Liver (tissue), 9 donors: ENCODE measurements around the gene SYK. TPM values are rescaled to one million over a fixed set of nuclear protein-coding genes. Genes with fewer than 3 reads are reported as not detected.
"Not testable (repeated sequence)": the region's sequence is repeated elsewhere in the genome, so short reads cannot be mapped to it uniquely, and the experiment has no call there.

Source experiments
- DNase-seq: peaks from one replicate; pipeline ENCODE4 v3.0.0-alpha.2; 2017; ENCODE audit warnings: low spot score
- H3K27ac ChIP-seq, 2 donors: one replicate each; pipeline ENCODE4 v1.7.0; 2013; ENCODE audit warnings: inconsistent platforms in 2 of 2, low read length in 2 of 2, control low read depth in 1 of 2, low read depth in 1 of 2, mild to moderate bottlenecking in 1 of 2
- H3K27me3 ChIP-seq, 4 donors: one replicate each; pipeline versions ENCODE4 v1.6.1 to v1.7.0; 2013; ENCODE audit warnings: low read length in 3 of 4, inconsistent platforms in 1 of 4, mild to moderate bottlenecking in 1 of 4, moderate library complexity in 1 of 4; ENCODE audit not compliant: control insufficient read depth in 4 of 4, insufficient read depth in 4 of 4
- H3K36me3 ChIP-seq, 4 donors: one replicate each; pipeline versions ENCODE4 v1.6.1 to v1.7.0; 2013; ENCODE audit warnings: low read length in 3 of 4, mild to moderate bottlenecking in 3 of 4, low read depth in 1 of 4, moderate library complexity in 1 of 4; ENCODE audit not compliant: control insufficient read depth in 4 of 4, insufficient read depth in 3 of 4
- H3K4me1 ChIP-seq, 4 donors: one replicate each; pipeline versions ENCODE4 v1.6.1 to v1.7.0; 2013; ENCODE audit warnings: low read length in 3 of 4, mild to moderate bottlenecking in 3 of 4, moderate library complexity in 1 of 4; ENCODE audit not compliant: control insufficient read depth in 4 of 4, insufficient read depth in 4 of 4
- H3K4me3 ChIP-seq, 3 donors: one replicate each; pipeline versions ENCODE4 v1.6.1 to v1.7.0; 2013; ENCODE audit warnings: low read length in 3 of 3, control low read depth in 1 of 3, low read depth in 1 of 3, mild to moderate bottlenecking in 1 of 3
- H3K9ac ChIP-seq, 2 donors: one replicate each; pipeline ENCODE4 v1.7.0; 2013; ENCODE audit warnings: low read length in 2 of 2, mild to moderate bottlenecking in 2 of 2, moderate library complexity in 2 of 2, control low read depth in 1 of 2, low read depth in 1 of 2
- H3K9me3 ChIP-seq, 4 donors: one replicate each; pipeline versions ENCODE4 v1.6.1 to v1.7.0; 2013; ENCODE audit warnings: low read length in 3 of 4; ENCODE audit not compliant: control insufficient read depth in 4 of 4
- ATF3 ChIP-seq: IDR thresholded peaks from 2 replicates; pipeline ENCODE4 v1.6.1; 2016; ENCODE audit warnings: antibody characterized with exemption
- CTCF ChIP-seq: fragments of 150-350 bp; IDR thresholded peaks from 2 replicates; pipeline ENCODE4 v1.5.1; 2017; ENCODE audit warnings: improper control_type of control experiment, low read depth, low read length; ENCODE audit not compliant: missing input control
- FOXA2 ChIP-seq: IDR thresholded peaks from 2 replicates; pipeline ENCODE4 v1.6.1; 2016; ENCODE audit warnings: antibody characterized with exemption
- GABPA ChIP-seq, 2 donors: IDR thresholded peaks in 1 of 2; conservative IDR thresholded peaks in 1 of 2; 2 replicates each; pipeline ENCODE4 v1.6.1; 2016; ENCODE audit warnings: antibody characterized with exemption in 2 of 2, mild to moderate bottlenecking in 1 of 2, moderate library complexity in 1 of 2
- HNF4A ChIP-seq, 2 donors: conservative IDR thresholded peaks; 2 replicates each; pipeline ENCODE4 v1.6.1; 2016; ENCODE audit warnings: antibody characterized with exemption in 2 of 2, mild to moderate bottlenecking in 2 of 2
- RAD21 ChIP-seq, 2 donors: IDR thresholded peaks; 2 replicates each; pipeline ENCODE4 v1.6.1; 2016; ENCODE audit warnings: antibody characterized with exemption in 2 of 2, mild to moderate bottlenecking in 2 of 2
- REST ChIP-seq: IDR thresholded peaks from 2 replicates; pipeline ENCODE4 v1.6.1; 2016; ENCODE audit warnings: antibody characterized with exemption, mild to moderate bottlenecking
- TAF1 ChIP-seq: conservative IDR thresholded peaks from 2 replicates; pipeline ENCODE4 v1.6.1; 2016; ENCODE audit warnings: antibody characterized with exemption, mild to moderate bottlenecking
- YY1 ChIP-seq: IDR thresholded peaks from 2 replicates; pipeline ENCODE4 v1.6.1; 2016; ENCODE audit warnings: antibody characterized with exemption, mild to moderate bottlenecking
- ZBTB33 ChIP-seq: IDR thresholded peaks from 2 replicates; pipeline ENCODE4 v1.6.1; 2016; ENCODE audit warnings: antibody characterized with exemption
- WGBS: extraction: QIAGEN DNeasy Blood & Tissue Kit; methylation state at CpG from one replicate; pipeline ENCODE4 v1.1.7; 2013; 5-methylcytosine and 5-hydroxymethylcytosine counted together
- polyA plus RNA-seq, 2 donors: library from polyadenylated mRNA; stranded (reverse) in 1 of 2; unstranded in 1 of 2; fragments of 200-250 nt in 1 of 2; fragments of >200 nt in 1 of 2; fragmentation: Nextera tagmentation in 1 of 2; extraction: Ambion mirVana in 1 of 2; gene quantifications; one replicate each; pipeline versions ENCODE4 v1.2.1 to v1.2.3, GENCODE V29; 2013 to 2015
- total RNA-seq, 2 donors: library from RNA; depleted of rRNA; stranded (reverse); fragments of >200 nt; gene quantifications; one replicate each; pipeline ENCODE4 v1.2.3, GENCODE V29; 2014
- donor health status: healthy.
- donor health status: healthy.
- donor health status: healthy.
- donor health status: healthy.
- donor health status: healthy.

Gene SYK
- total and polyA plus RNA-seq, 4 donors: 2.0 to 15.4 (median 4.1) TPM

- not testable (repeated sequence) for H3K27me3 ChIP-seq, H3K4me3 ChIP-seq, H3K4me1 ChIP-seq, H3K9ac ChIP-seq, H3K36me3 ChIP-seq, H3K27ac ChIP-seq, H3K9me3 ChIP-seq, DNase-seq
- 89% methylated on average over 2 of the region's 3 CpGs for WGBS
Measured at GRCh38 chr9:90793024-90793423, 8.6 kb upstream of the SYK start.

GRCh38 chr9:90793729-90794128 lies 7.9 kb upstream of the SYK start:
- no peaks in the 10 kb centered on the region for H3K4me1 ChIP-seq

More at GRCh38 chr9:90793729-90794128, 7.9 kb upstream of the SYK start:
- Histone ChIP-seq H3K9me3 (no peaks in the 10 kb centered on the region), H3K27me3 (peaks cover 0 to 3% (median 0%) of the 10 kb centered on the region in 4 donors), H3K9ac (no peak overlapping the region), H3K4me3 (no peak overlapping the region), H3K27ac (no peak overlapping the region), H3K36me3 (no peaks in the 10 kb centered on the region)
- WGBS: 78% methylated on average over 2 of the region's 2 CpGs
- DNase-seq: no peak
- TF ChIP-seq REST (no peak), RAD21 (IDR thresholded peaks at IDR 0.05) (no peak), HNF4A (conservative IDR thresholded peaks at IDR 0.05) (no peak), YY1 (no peak), FOXA2 (no peak), TAF1 (no peak), GABPA (IDR thresholded peaks at IDR 0.05 in 1 of 2, conservative IDR thresholded peaks at IDR 0.05 in 1 of 2) (no peak), ZBTB33 (no peak), ATF3 (no peak), CTCF (no peak)
